CD14-positive monocyte (primary cell): ENCODE measurements around the gene RYR3. TPM values are rescaled to one million over a fixed set of nuclear protein-coding genes. Genes with fewer than 3 reads are reported as not detected.

Experiments used
- DNase-seq, 3 donors: peaks; one replicate each; pipeline ENCODE4 v3.0.0-alpha.2; 2011 to 2022
- H2AFZ ChIP-seq: 2 replicates; pipeline ENCODE4 v1.6.0; 2012; ENCODE audit warnings: mild to moderate bottlenecking, low read depth, low read length, inconsistent platforms; ENCODE audit not compliant: insufficient read depth, poor library complexity, severe bottlenecking
- H3K27ac ChIP-seq, 2 donors: 1 replicate in 1 of 2; 2 replicates in 1 of 2; pipeline ENCODE4 v1.5.1; 2012 to 2013; ENCODE audit warnings: low read length in 2 of 2, control low read depth in 1 of 2, inconsistent platforms in 1 of 2, low read depth in 1 of 2, mild to moderate bottlenecking in 1 of 2
- H3K27me3 ChIP-seq, 2 donors: one replicate each; pipeline versions ENCODE4 v1.6.0 to v1.6.1; 2011 to 2013; ENCODE audit warnings: low read length in 2 of 2; ENCODE audit not compliant: control insufficient read depth in 2 of 2, insufficient read depth in 2 of 2
- H3K36me3 ChIP-seq, 2 donors: replicated peaks in 1 of 2; 1 replicate in 1 of 2; 2 replicates in 1 of 2; pipeline versions ENCODE4 v1.5.1 to v1.6.1; 2012 to 2013; ENCODE audit warnings: low read length in 2 of 2, control low read depth in 1 of 2, inconsistent platforms in 1 of 2, mild to moderate bottlenecking in 1 of 2; ENCODE audit not compliant: insufficient read depth in 2 of 2, control insufficient read depth in 1 of 2
- H3K4me1 ChIP-seq, 2 donors: 1 replicate in 1 of 2; 2 replicates in 1 of 2; pipeline versions ENCODE4 v1.5.1 to v1.6.1; 2012 to 2013; ENCODE audit warnings: low read length in 2 of 2, control low read depth in 1 of 2, inconsistent platforms in 1 of 2, mild to moderate bottlenecking in 1 of 2, moderate library complexity in 1 of 2; ENCODE audit not compliant: insufficient read depth in 2 of 2, control insufficient read depth in 1 of 2
- H3K4me2 ChIP-seq: replicated peaks from 2 replicates; pipeline ENCODE3; 2012; ENCODE audit warnings: low read length, moderate library complexity, mild to moderate bottlenecking; ENCODE audit not compliant: poor library complexity, severe bottlenecking; ENCODE audit errors: extremely low read depth
- H3K4me3 ChIP-seq, 3 experiments: fragments of 200-600 bp in 1 of 3; sonication (generic) in 1 of 3; replicated peaks in 1 of 3; 1 replicate in 2 of 3; 2 replicates in 1 of 3; pipeline ENCODE4 v1.5.1; 2011 to 2013; ENCODE audit warnings: low read length in 3 of 3, mild to moderate bottlenecking in 3 of 3, control low read depth in 2 of 3, low read depth in 2 of 3, inconsistent platforms in 1 of 3, moderate library complexity in 1 of 3
- H3K79me2 ChIP-seq: 2 replicates; pipeline ENCODE4 v1.6.0; 2012; ENCODE audit warnings: mild to moderate bottlenecking, control low read depth, inconsistent platforms, low read length, moderate library complexity; ENCODE audit not compliant: insufficient read depth
- H3K9ac ChIP-seq: 2 replicates; pipeline ENCODE4 v1.6.0; 2017; ENCODE audit warnings: low read length, mild to moderate bottlenecking; ENCODE audit not compliant: insufficient read depth, poor library complexity, severe bottlenecking
- H3K9me3 ChIP-seq, 2 donors: replicated peaks in 1 of 2; 1 replicate in 1 of 2; 2 replicates in 1 of 2; pipeline versions ENCODE4 v1.5.1 to v1.6.1; 2012 to 2013; ENCODE audit warnings: low read length in 2 of 2, control low read depth in 1 of 2; ENCODE audit not compliant: control insufficient read depth in 1 of 2, insufficient read depth in 1 of 2
- H4K20me1 ChIP-seq: 2 replicates; pipeline ENCODE4 v1.6.0; 2012; ENCODE audit warnings: mild to moderate bottlenecking, low read length, control low read depth, moderate library complexity; ENCODE audit not compliant: insufficient read depth
- H3K27ac Mint-ChIP-seq, 7 donors: one replicate each; pipeline ENCODE4 v1.8.0; 2020; ENCODE audit warnings: mild to moderate bottlenecking in 7 of 7, mixed read lengths in 7 of 7, moderate library complexity in 6 of 7, inconsistent platforms in 2 of 7
- H3K27me3 Mint-ChIP-seq, 3 donors: one replicate each; pipeline ENCODE4 v1.8.0; 2021 to 2022; ENCODE audit warnings: low read depth in 3 of 3, mild to moderate bottlenecking in 3 of 3, mixed read lengths in 3 of 3, moderate library complexity in 3 of 3, inconsistent platforms in 1 of 3
- H3K36me3 Mint-ChIP-seq, 2 donors: one replicate each; pipeline ENCODE4 v1.8.0; 2020; ENCODE audit warnings: mixed read lengths in 2 of 2, inconsistent platforms in 1 of 2, mild to moderate bottlenecking in 1 of 2
- H3K4me1 Mint-ChIP-seq: one replicate; pipeline ENCODE4 v1.8.0; 2020; ENCODE audit warnings: mild to moderate bottlenecking, mixed read lengths
- H3K4me3 Mint-ChIP-seq, 2 donors: one replicate each; pipeline ENCODE4 v1.8.0; 2020; ENCODE audit warnings: mild to moderate bottlenecking in 2 of 2, mixed read lengths in 2 of 2, moderate library complexity in 1 of 2
- H3K9me3 Mint-ChIP-seq, 7 donors: one replicate each; pipeline ENCODE4 v1.8.0; 2020 to 2022; ENCODE audit warnings: mixed read lengths in 7 of 7, mild to moderate bottlenecking in 6 of 7, moderate library complexity in 6 of 7, inconsistent platforms in 2 of 7
- WGBS: methylation state at CpG from one replicate; pipeline ENCODE4 v1.1.5; 2013; ENCODE audit warnings: missing lambda C conversion rate; ENCODE audit not compliant: insufficient coverage; 5-methylcytosine and 5-hydroxymethylcytosine counted together
- intact Hi-C, 2 donors: fragments of 100-400 bp; cut with micrococcal nuclease; formaldehyde crosslinking; loops; one replicate each; pipeline versions ENCODE4 v1.15.0 to v1.15.1; 2023
- polyA plus RNA-seq, 3 donors: library from polyadenylated mRNA; depleted of rRNA in 1 of 3; unstranded in 2 of 3; stranded (reverse) in 1 of 3; fragments of 300-500 nt in 2 of 3; fragments of >200 nt in 1 of 3; fragmentation: Illumina TruSeq in 2 of 3; gene quantifications; 1 replicate in 2 of 3; 2 replicates in 1 of 3; pipeline ENCODE4 v1.2.3, GENCODE V29; 2012 to 2021
- TF ChIP-seq, protein P1 (sequence below): fragments of 200-600 bp; IDR thresholded peaks from one replicate; pipeline ENCODE4 v1.8.0; 2022; ENCODE audit warnings: antibody characterized with exemption, mild to moderate bottlenecking

RYR3 gene
- polyA plus RNA-seq, 3 donors: not detected

GRCh38 chr15:33807665-33808064 is 496.9 kb downstream of the RYR3 start:
- H3K36me3 ChIP-seq: no peaks in the 10 kb centered on the region
- H3K27me3 Mint-ChIP-seq: peaks cover 0 to 2% (median 2%) of the 10 kb centered on the region in 3 donors
- 88% methylated on average over 3 of the region's 5 CpGs for WGBS
- no peak overlapping the region for H3K27ac Mint-ChIP-seq
- H4K20me1 ChIP-seq: no peaks in the 10 kb centered on the region
- intact Hi-C loops: no loop called here
- no peak overlapping the region for H3K4me3 Mint-ChIP-seq
- H3K9me3 Mint-ChIP-seq: peaks cover 0 to 5% (median 0%) of the 10 kb centered on the region in 7 donors
- no peaks in the 10 kb centered on the region for H3K4me1 ChIP-seq
- no peak overlapping the region for H3K4me2 ChIP-seq
- H3K9me3 ChIP-seq: no peaks in the 10 kb centered on the region
- H2AFZ ChIP-seq: no peak overlapping the region
- H3K4me3 ChIP-seq: no peak overlapping the region
- TF ChIP-seq, protein P1, sequence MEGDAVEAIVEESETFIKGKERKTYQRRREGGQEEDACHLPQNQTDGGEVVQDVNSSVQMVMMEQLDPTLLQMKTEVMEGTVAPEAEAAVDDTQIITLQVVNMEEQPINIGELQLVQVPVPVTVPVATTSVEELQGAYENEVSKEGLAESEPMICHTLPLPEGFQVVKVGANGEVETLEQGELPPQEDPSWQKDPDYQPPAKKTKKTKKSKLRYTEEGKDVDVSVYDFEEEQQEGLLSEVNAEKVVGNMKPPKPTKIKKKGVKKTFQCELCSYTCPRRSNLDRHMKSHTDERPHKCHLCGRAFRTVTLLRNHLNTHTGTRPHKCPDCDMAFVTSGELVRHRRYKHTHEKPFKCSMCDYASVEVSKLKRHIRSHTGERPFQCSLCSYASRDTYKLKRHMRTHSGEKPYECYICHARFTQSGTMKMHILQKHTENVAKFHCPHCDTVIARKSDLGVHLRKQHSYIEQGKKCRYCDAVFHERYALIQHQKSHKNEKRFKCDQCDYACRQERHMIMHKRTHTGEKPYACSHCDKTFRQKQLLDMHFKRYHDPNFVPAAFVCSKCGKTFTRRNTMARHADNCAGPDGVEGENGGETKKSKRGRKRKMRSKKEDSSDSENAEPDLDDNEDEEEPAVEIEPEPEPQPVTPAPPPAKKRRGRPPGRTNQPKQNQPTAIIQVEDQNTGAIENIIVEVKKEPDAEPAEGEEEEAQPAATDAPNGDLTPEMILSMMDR: no peak
- no peak overlapping the region for H3K9ac ChIP-seq
- H3K79me2 ChIP-seq: no peaks in the 10 kb centered on the region
- H3K4me1 Mint-ChIP-seq: no peaks in the 10 kb centered on the region
- no peak for DNase-seq
- H3K27me3 ChIP-seq: no peaks in the 10 kb centered on the region
- H3K36me3 Mint-ChIP-seq: no peaks in the 10 kb centered on the region
- no peak overlapping the region for H3K27ac ChIP-seq

DNA sequence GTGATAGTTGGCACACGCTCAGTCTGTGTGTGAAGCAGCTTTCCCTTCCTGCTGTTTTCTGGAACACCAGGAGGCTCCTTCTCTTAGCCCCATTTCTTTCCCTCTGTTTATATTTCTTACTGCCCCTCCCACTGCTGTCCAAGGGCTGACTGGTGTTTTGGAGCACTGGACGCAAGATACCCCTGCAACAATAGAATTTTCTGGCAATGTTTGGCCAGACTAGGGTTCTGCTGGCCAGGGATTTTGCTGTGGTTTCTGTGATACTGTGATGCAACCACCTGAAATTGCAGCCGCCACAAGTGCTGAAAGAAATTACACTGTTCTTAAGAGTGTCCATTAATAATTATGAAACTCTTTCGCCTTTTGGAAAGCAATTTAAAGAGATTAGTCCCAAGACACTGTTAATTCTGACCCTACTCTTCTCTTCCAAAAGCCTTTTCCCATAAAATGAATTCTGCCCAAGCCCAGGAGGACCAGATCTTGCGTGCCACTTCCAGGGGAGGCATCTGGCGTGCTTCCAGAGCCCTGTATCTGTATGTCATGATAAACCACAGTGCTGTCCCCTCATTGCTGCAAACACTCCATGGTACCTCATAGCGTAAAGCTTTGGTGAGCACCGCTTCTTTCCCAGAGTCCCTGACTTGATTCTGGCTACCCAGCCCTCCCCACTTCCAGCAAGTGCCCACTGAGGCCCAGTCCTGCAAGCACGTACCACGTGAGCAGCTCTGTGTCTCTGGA is 498.1 kb downstream of the RYR3 start:
- WGBS: 88% methylated on average over 8 of the region's 10 CpGs
- no peak overlapping the region for H3K27ac ChIP-seq
- intact Hi-C loops: no loop called here

More for the DNA sequence above, 498.1 kb downstream of the RYR3 start:
- Mint-ChIP-seq H3K9me3 (peaks cover 0 to 5% (median 0%) of the 10 kb centered on the region in 7 donors), H3K27ac (no peak overlapping the region), H3K36me3 (no peaks in the 10 kb centered on the region), H3K4me3 (no peak overlapping the region), H3K4me1 (no peaks in the 10 kb centered on the region), H3K27me3 (peaks cover 0 to 3% (median 2%) of the 10 kb centered on the region in 3 donors)
- H3K9ac ChIP-seq: no peak overlapping the region
- no peak overlapping the region for H2AFZ ChIP-seq
- TF ChIP-seq, protein P1: no peak
- no peaks in the 10 kb centered on the region for H4K20me1 ChIP-seq
- no peaks in the 10 kb centered on the region for H3K9me3 ChIP-seq
- no peak overlapping the region for H3K4me2 ChIP-seq
- DNase-seq: no peak
- H3K79me2 ChIP-seq: no peaks in the 10 kb centered on the region
- no peak overlapping the region for H3K4me3 ChIP-seq
- H3K4me1 ChIP-seq: no peaks in the 10 kb centered on the region
- no peaks in the 10 kb centered on the region for H3K27me3 ChIP-seq
- H3K36me3 ChIP-seq: no peaks in the 10 kb centered on the region
